Esophagus squamous epithelium (tissue), 4 donors: ENCODE data around the gene CALN1.

ENCODE experiments used
- CTCF ChIP-seq, 6 experiments: fragments of 450-650 bp in 4 of 6; fragments of 200-600 bp in 2 of 6; sonication (generic) in 2 of 6; IDR thresholded peaks; one replicate each; pipeline ENCODE4 v1.5.1; 2016 to 2019; ENCODE audit warnings: antibody characterized with exemption in 6 of 6, mild to moderate bottlenecking in 4 of 6, moderate library complexity in 4 of 6
- POLR2A ChIP-seq, 4 donors: fragments of 450-650 bp; IDR thresholded peaks; one replicate each; pipeline ENCODE4 v1.6.1; 2017; ENCODE audit warnings: antibody characterized with exemption in 4 of 4, mild to moderate bottlenecking in 4 of 4, moderate library complexity in 3 of 4

GRCh38 chr7:72170475-72170874 is 241.7 kb downstream of the CALN1 start:
- TF ChIP-seq CTCF (IDR thresholded peaks at IDR 0.05) (no peak), POLR2A (IDR thresholded peaks at IDR 0.05) (no peak)
